ENCODE data around the gene TMEM176B.

The TMEM176B gene

GRCh38 chr7:150799741-150800580, at the start of gene TMEM176B:
Gene TMEM176B (minus strand): TSS chr7:150800364. CDS start chr7:150796569, 3,795 bp downstream.
- TF ChIP-seq CTCF (IDR thresholded peaks at IDR 0.05), result no peak
- Histone ChIP-seq H3K4me3 (ENCODE audit: low read depth in 1 of 2, low read length in 1 of 2) (no peak within 1 kb of the TSS), H3K27me3 (peaks cover 96% of the 10 kb centered on the region), H3K9me3 (no peaks in the 10 kb centered on the region), H3K27ac (no peak within 1 kb of the TSS), H3K36me3 (no peaks in the 10 kb centered on the region), H3K4me1 (ENCODE audit: control insufficient read depth in 1 of 2, insufficient read depth in 1 of 2, low read depth in 1 of 2, low read length in 1 of 2) (no peaks in the 10 kb centered on the region)

- Histone ChIP-seq H3K27me3 (peaks cover 17% of the 10 kb centered on the region), H3K4me3 (ENCODE audit: low read depth in 1 of 2, low read length in 1 of 2) (no peak overlapping the region), H3K36me3 (no peaks in the 10 kb centered on the region), H3K9me3 (no peaks in the 10 kb centered on the region), H3K4me1 (ENCODE audit: control insufficient read depth in 1 of 2, insufficient read depth in 1 of 2, low read depth in 1 of 2, low read length in 1 of 2) (peaks cover 20% of the 10 kb centered on the region in 2 experiments), H3K27ac (no peak overlapping the region)
- TF ChIP-seq CTCF (IDR thresholded peaks at IDR 0.05), result no peak
These were observed 49.1 kb upstream of the TMEM176B start for GRCh38 chr7:150849204-150849775.

- Histone ChIP-seq H3K4me3 (ENCODE audit: low read depth in 1 of 2, low read length in 1 of 2) (no peak overlapping the region), H3K27me3 (peaks cover 17% of the 10 kb centered on the region), H3K4me1 (ENCODE audit: control insufficient read depth in 1 of 2, insufficient read depth in 1 of 2, low read depth in 1 of 2, low read length in 1 of 2) (peaks cover 20% of the 10 kb centered on the region in 2 experiments), H3K9me3 (no peaks in the 10 kb centered on the region), H3K36me3 (no peaks in the 10 kb centered on the region), H3K27ac (no peak overlapping the region)
- TF ChIP-seq CTCF (IDR thresholded peaks at IDR 0.05), result no peak
These were observed 48.5 kb upstream of the TMEM176B start for GRCh38 chr7:150848561-150849115.

GRCh38 chr7:150848111-150848510, 47.9 kb upstream of the TMEM176B start:
- Histone ChIP-seq H3K4me3 (ENCODE audit: low read depth in 1 of 2, low read length in 1 of 2) (no peak overlapping the region), H3K4me1 (ENCODE audit: control insufficient read depth in 1 of 2, insufficient read depth in 1 of 2, low read depth in 1 of 2, low read length in 1 of 2) (peaks cover 20% of the 10 kb centered on the region in 2 experiments), H3K36me3 (no peaks in the 10 kb centered on the region), H3K27ac (no peak overlapping the region), H3K9me3 (no peaks in the 10 kb centered on the region), H3K27me3 (peaks cover 17% of the 10 kb centered on the region)
- TF ChIP-seq CTCF (IDR thresholded peaks at IDR 0.05), result no peak

GRCh38 chr7:150847536-150847935, 47.4 kb upstream of the TMEM176B start:
- no peak for TF ChIP-seq CTCF (IDR thresholded peaks at IDR 0.05)
- no peaks in the 10 kb centered on the region for H3K9me3 ChIP-seq
- no peak overlapping the region for H3K27ac ChIP-seq
- H3K4me3 ChIP-seq (ENCODE audit: low read depth in 1 of 2, low read length in 1 of 2), result no peak overlapping the region
- peaks cover 16% of the 10 kb centered on the region in 2 experiments for H3K4me1 ChIP-seq (ENCODE audit: control insufficient read depth in 1 of 2, insufficient read depth in 1 of 2, low read depth in 1 of 2, low read length in 1 of 2)
- H3K36me3 ChIP-seq, result no peaks in the 10 kb centered on the region
- peaks cover 13% of the 10 kb centered on the region for H3K27me3 ChIP-seq

Data from neutrophil (primary cell).